Measurements from ENCODE around the gene C17orf100.

DNA sequence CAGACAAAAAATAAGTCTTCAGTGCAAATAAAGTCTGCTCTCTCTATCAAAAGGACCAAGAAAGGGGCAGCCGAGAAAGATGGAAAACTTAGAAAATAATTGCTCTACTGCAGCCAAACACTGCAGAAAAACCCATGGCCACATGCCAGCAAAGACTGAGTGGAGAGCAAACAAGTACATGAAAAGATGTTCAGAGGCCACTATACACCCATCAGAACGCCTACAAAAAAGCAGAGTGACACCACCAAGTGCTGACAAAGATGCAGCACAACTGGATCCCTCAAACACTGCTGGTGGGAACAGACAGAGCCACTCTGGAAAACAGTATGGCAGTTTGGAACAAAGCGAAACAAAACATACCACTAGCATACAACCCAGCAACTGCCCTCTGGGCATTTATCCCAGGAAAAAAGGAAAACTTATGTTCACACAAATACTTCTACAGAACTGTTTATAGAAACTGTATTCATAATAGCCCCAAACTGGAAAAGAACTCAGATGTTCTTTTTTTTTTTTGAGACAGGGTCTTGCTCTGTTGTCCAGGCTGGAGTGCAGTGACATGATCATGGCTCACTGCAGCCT lies 47.7 kb upstream of the C17orf100 start:
- TF ChIP-seq, protein P1, sequence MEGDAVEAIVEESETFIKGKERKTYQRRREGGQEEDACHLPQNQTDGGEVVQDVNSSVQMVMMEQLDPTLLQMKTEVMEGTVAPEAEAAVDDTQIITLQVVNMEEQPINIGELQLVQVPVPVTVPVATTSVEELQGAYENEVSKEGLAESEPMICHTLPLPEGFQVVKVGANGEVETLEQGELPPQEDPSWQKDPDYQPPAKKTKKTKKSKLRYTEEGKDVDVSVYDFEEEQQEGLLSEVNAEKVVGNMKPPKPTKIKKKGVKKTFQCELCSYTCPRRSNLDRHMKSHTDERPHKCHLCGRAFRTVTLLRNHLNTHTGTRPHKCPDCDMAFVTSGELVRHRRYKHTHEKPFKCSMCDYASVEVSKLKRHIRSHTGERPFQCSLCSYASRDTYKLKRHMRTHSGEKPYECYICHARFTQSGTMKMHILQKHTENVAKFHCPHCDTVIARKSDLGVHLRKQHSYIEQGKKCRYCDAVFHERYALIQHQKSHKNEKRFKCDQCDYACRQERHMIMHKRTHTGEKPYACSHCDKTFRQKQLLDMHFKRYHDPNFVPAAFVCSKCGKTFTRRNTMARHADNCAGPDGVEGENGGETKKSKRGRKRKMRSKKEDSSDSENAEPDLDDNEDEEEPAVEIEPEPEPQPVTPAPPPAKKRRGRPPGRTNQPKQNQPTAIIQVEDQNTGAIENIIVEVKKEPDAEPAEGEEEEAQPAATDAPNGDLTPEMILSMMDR (IDR thresholded peaks at IDR 0.05) = no peak
- no peak for TF ChIP-seq POLR2A (IDR thresholded peaks at IDR 0.05)

Measured in esophagus squamous epithelium (tissue), 4 donors.